Measurements from ENCODE around the gene PRAME.

GRCh38 chr22:22595001-22595835 lies 36.2 kb upstream of the PRAME start:
- TF ChIP-seq CTCF (IDR thresholded peaks at IDR 0.05) (no peak), EP300 (IDR thresholded peaks at IDR 0.05) (no peak), POLR2AphosphoS5 (IDR thresholded peaks at IDR 0.05) (no peak), POLR2A (IDR thresholded peaks at IDR 0.05) (no peak)

All from gastroesophageal sphincter (tissue), 3 donors.